ENCODE measurements around the gene CHCHD3.

The CHCHD3 gene

GRCh38 chr7:132742189-132742612, 339.7 kb downstream of the CHCHD3 start:
- H3K27me3 ChIP-seq (ENCODE audit: control insufficient read depth, insufficient read depth, low read length) = no peaks in the 10 kb centered on the region
- H3K27ac ChIP-seq (ENCODE audit: low read length) = no peak overlapping the region
- H3K36me3 ChIP-seq (ENCODE audit: control insufficient read depth, insufficient read depth, low read length) = no peaks in the 10 kb centered on the region
- H3K9me3 ChIP-seq (ENCODE audit: control insufficient read depth, insufficient read depth, low read length) = no peaks in the 10 kb centered on the region
- WGBS (ENCODE audit: insufficient coverage, insufficient read length) = no CpG with 5 or more reads among the region's 4 CpGs
- no peaks in the 10 kb centered on the region for H3K4me1 ChIP-seq (ENCODE audit: control insufficient read depth, insufficient read depth, low read length)
- H3K4me3 ChIP-seq (ENCODE audit: low read length) = no peak overlapping the region
- no peak for DNase-seq (ENCODE audit: low read depth, low spot score)

- Histone ChIP-seq H3K36me3 (ENCODE audit: control insufficient read depth, insufficient read depth, low read length) (no peaks in the 10 kb centered on the region), H3K27ac (ENCODE audit: low read length) (no peak overlapping the region), H3K4me3 (ENCODE audit: low read length) (no peak overlapping the region), H3K4me1 (ENCODE audit: control insufficient read depth, insufficient read depth, low read length) (no peaks in the 10 kb centered on the region), H3K27me3 (ENCODE audit: control insufficient read depth, insufficient read depth, low read length) (no peaks in the 10 kb centered on the region), H3K9me3 (ENCODE audit: control insufficient read depth, insufficient read depth, low read length) (no peaks in the 10 kb centered on the region)
- no CpG with 5 or more reads among the region's 5 CpGs for WGBS (ENCODE audit: insufficient coverage, insufficient read length)
- no peak for DNase-seq (ENCODE audit: low read depth, low spot score)
Observed at GRCh38 chr7:132740176-132740575, 341.7 kb downstream of the CHCHD3 start.

- H3K4me3 ChIP-seq (ENCODE audit: low read length) = no peak overlapping the region
- H3K36me3 ChIP-seq (ENCODE audit: control insufficient read depth, insufficient read depth, low read length) = no peaks in the 10 kb centered on the region
- no peaks in the 10 kb centered on the region for H3K27me3 ChIP-seq (ENCODE audit: control insufficient read depth, insufficient read depth, low read length)
- WGBS (ENCODE audit: insufficient coverage, insufficient read length) = no CpG with 5 or more reads among the region's 5 CpGs
- no peak overlapping the region for H3K27ac ChIP-seq (ENCODE audit: low read length)
- H3K9me3 ChIP-seq (ENCODE audit: control insufficient read depth, insufficient read depth, low read length) = no peaks in the 10 kb centered on the region
- no peak for DNase-seq (ENCODE audit: low read depth, low spot score)
- no peaks in the 10 kb centered on the region for H3K4me1 ChIP-seq (ENCODE audit: control insufficient read depth, insufficient read depth, low read length)
Observed at GRCh38 chr7:132739271-132739955, 342.5 kb downstream of the CHCHD3 start.

- Histone ChIP-seq H3K9me3 (ENCODE audit: control insufficient read depth, insufficient read depth, low read length) (no peaks in the 10 kb centered on the region), H3K4me3 (ENCODE audit: low read length) (no peak overlapping the region), H3K4me1 (ENCODE audit: control insufficient read depth, insufficient read depth, low read length) (no peaks in the 10 kb centered on the region), H3K36me3 (ENCODE audit: control insufficient read depth, insufficient read depth, low read length) (no peaks in the 10 kb centered on the region), H3K27me3 (ENCODE audit: control insufficient read depth, insufficient read depth, low read length) (no peaks in the 10 kb centered on the region), H3K27ac (ENCODE audit: low read length) (no peak overlapping the region)
- WGBS (ENCODE audit: insufficient coverage, insufficient read length) = no CpG with 5 or more reads among the region's 2 CpGs
- DNase-seq (ENCODE audit: low read depth, low spot score) = no peak
Observed at GRCh38 chr7:132738254-132738653, 343.6 kb downstream of the CHCHD3 start.

- WGBS (ENCODE audit: insufficient coverage, insufficient read length) = no CpG with 5 or more reads among the region's 3 CpGs
- H3K36me3 ChIP-seq (ENCODE audit: control insufficient read depth, insufficient read depth, low read length) = no peaks in the 10 kb centered on the region
- no peaks in the 10 kb centered on the region for H3K9me3 ChIP-seq (ENCODE audit: control insufficient read depth, insufficient read depth, low read length)
- H3K27me3 ChIP-seq (ENCODE audit: control insufficient read depth, insufficient read depth, low read length) = no peaks in the 10 kb centered on the region
- no peak for DNase-seq (ENCODE audit: low read depth, low spot score)
- H3K4me1 ChIP-seq (ENCODE audit: control insufficient read depth, insufficient read depth, low read length) = no peaks in the 10 kb centered on the region
- no peak overlapping the region for H3K27ac ChIP-seq (ENCODE audit: low read length)
- H3K4me3 ChIP-seq (ENCODE audit: low read length) = no peak overlapping the region
Observed at GRCh38 chr7:132735476-132735875, 346.4 kb downstream of the CHCHD3 start.

Data from iPS DF 6.9 (cell line).